GM12891 (cell line): ENCODE measurements around the gene PREPL.

Experiments used
- PAX5 ChIP-seq: IDR thresholded peaks from 2 replicates; pipeline ENCODE4 v1.6.1; 2011; ENCODE audit warnings: low read length, moderate library complexity, mild to moderate bottlenecking; ENCODE audit not compliant: insufficient read depth, severe bottlenecking
- POLR2A ChIP-seq: IDR thresholded peaks from 2 replicates; pipeline ENCODE4 v1.6.1; 2011; ENCODE audit warnings: low read depth, low read length, control low read depth
- POLR2AphosphoS5 ChIP-seq: IDR thresholded peaks from 2 replicates; pipeline ENCODE4 v1.6.1; 2011; ENCODE audit warnings: low read depth, low read length, control low read depth
- TAF1 ChIP-seq: IDR thresholded peaks from 2 replicates; pipeline ENCODE4 v1.6.1; 2011; ENCODE audit warnings: low read depth, low read length, control low read depth

GRCh38 chr2:44388877-44389276, 27.6 kb upstream of the PREPL start:
- no peak for TF ChIP-seq POLR2AphosphoS5
- no peak for TF ChIP-seq POLR2A
- no peak for TF ChIP-seq PAX5
- TF ChIP-seq TAF1, result no peak
